ENCODE results near the gene VAV2. TPM values are rescaled to one million over a fixed set of nuclear protein-coding genes. Genes with fewer than 3 reads are reported as not detected.
"Not testable (repeated sequence)": the region's sequence is repeated elsewhere in the genome, so short reads cannot be mapped to it uniquely, and the experiment has no call there.

The VAV2 gene
- polyA plus RNA-seq, 1 donor = 17.3 TPM

GRCh38 chr9:133915534-133916158 lies 76.5 kb downstream of the VAV2 start:
- no peak for DNase-seq

- no peak for DNase-seq
These were observed 77.4 kb downstream of the VAV2 start for GRCh38 chr9:133914442-133915342.

- no peak for DNase-seq
These were observed 78.4 kb downstream of the VAV2 start for GRCh38 chr9:133913571-133914369.

GRCh38 chr9:133910855-133911514 lies 81.1 kb downstream of the VAV2 start:
- DNase-seq = no peak

GRCh38 chr9:133906932-133907910 lies 84.9 kb downstream of the VAV2 start:
- no peak for DNase-seq

GRCh38 chr9:133906218-133906617 lies 85.9 kb downstream of the VAV2 start:
- DNase-seq = no peak

GRCh38 chr9:133905493-133905892 lies 86.6 kb downstream of the VAV2 start:
- no peak for DNase-seq

GRCh38 chr9:133904346-133905090 lies 87.6 kb downstream of the VAV2 start:
- DNase-seq = no peak

- DNase-seq = no peak
These were observed 90.8 kb downstream of the VAV2 start for GRCh38 chr9:133901184-133901835.

GRCh38 chr9:133897675-133898074 lies 94.4 kb downstream of the VAV2 start:
- no peak for DNase-seq

GRCh38 chr9:133896007-133896406 lies 96.1 kb downstream of the VAV2 start:
- DNase-seq = not testable (repeated sequence)

GRCh38 chr9:133895335-133895734 lies 96.8 kb downstream of the VAV2 start:
- DNase-seq = no peak

- no peak for DNase-seq
These were observed 97.5 kb downstream of the VAV2 start for GRCh38 chr9:133894377-133895321.

GRCh38 chr9:133893191-133893994 lies 98.7 kb downstream of the VAV2 start:
- no peak for DNase-seq

- no peak for DNase-seq
These were observed 99.8 kb downstream of the VAV2 start for GRCh38 chr9:133892193-133892920.

- no peak for DNase-seq
These were observed 100.4 kb downstream of the VAV2 start for GRCh38 chr9:133891741-133892140.

- DNase-seq = no peak
These were observed 101.5 kb downstream of the VAV2 start for GRCh38 chr9:133890583-133890982.

Measured in hindlimb muscle (tissue), 1 donor.